ACC112 (cell line): Measurements from ENCODE around the gene CHSY1.
A peak's percentile ranks its signal among the peaks of the same experiment; 100 is the strongest.

Experiments used
- H2AFZ ChIP-seq: fragments of 200-600 bp; sonication (generic); one replicate; pipeline ENCODE4 v1.6.0; 2017; ENCODE audit warnings: antibody characterized with exemption, low read length; ENCODE audit not compliant: unreplicated experiment
- H3K27ac ChIP-seq: fragments of 200-600 bp; sonication (generic); 2 replicates; pipeline ENCODE4 v1.5.1; 2014; ENCODE audit warnings: low read depth, mild to moderate bottlenecking, antibody characterized with exemption, low read length, moderate library complexity
- H3K27me3 ChIP-seq: fragments of 200-600 bp; sonication (generic); 2 replicates; pipeline ENCODE4 v1.6.1; 2014; ENCODE audit warnings: mild to moderate bottlenecking, antibody characterized with exemption, low read length, moderate library complexity, mixed read lengths; ENCODE audit not compliant: insufficient read depth
- H3K36me3 ChIP-seq: fragments of 200-600 bp; sonication (generic); 2 replicates; pipeline ENCODE4 v1.6.1; 2016; ENCODE audit warnings: mild to moderate bottlenecking, antibody characterized with exemption, low read length, moderate library complexity, mixed read lengths; ENCODE audit not compliant: insufficient read depth
- H3K4me1 ChIP-seq: fragments of 200-600 bp; sonication (generic); one replicate; pipeline ENCODE4 v1.6.1; 2016; ENCODE audit warnings: low read length, mixed read lengths; ENCODE audit not compliant: insufficient read depth, unreplicated experiment, control insufficient read depth
- H3K4me3 ChIP-seq: fragments of 200-600 bp; sonication (generic); 2 replicates; pipeline ENCODE4 v1.5.1; 2014; ENCODE audit warnings: mild to moderate bottlenecking, low read depth, low read length
- H3K79me2 ChIP-seq: fragments of 200-600 bp; sonication (generic); one replicate; pipeline ENCODE4 v1.6.0; 2016; ENCODE audit warnings: low read length; ENCODE audit not compliant: control insufficient read depth, unreplicated experiment, insufficient read depth

The CHSY1 gene

GRCh38 chr15:101242160-101242998, 9.5 kb downstream of the CHSY1 start:
- Histone ChIP-seq H3K36me3 (peaks cover 2% of the 10 kb centered on the region; the same call in 1 of the 2 replicates), H3K79me2 (peaks cover 100% of the 10 kb centered on the region), H3K4me1 (peaks cover 58% of the 10 kb centered on the region)

DNA sequence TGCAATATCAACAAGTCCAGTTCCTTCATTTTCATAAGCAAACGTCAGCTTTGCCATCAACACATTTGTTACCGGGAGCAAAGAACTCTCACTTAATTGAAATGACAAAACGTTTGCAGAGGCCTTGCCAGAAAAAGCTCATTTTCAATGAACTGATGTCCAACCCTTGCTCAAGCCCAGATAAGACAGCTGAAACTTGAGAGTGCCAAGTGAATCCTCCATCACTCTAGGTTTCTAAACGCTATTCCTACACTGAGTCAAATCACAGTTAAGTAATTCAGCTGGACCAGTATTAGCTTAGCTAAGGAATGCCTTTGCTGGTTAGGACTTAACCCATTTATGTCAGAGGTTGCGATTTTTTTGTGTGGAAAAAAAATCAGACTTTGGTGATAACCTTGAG, 11.5 kb downstream of the CHSY1 start:
- Histone ChIP-seq H3K4me1 (peaks cover 47% of the 10 kb centered on the region), H3K27ac (no peak overlapping the region), H3K4me3 (0 out of 2 replicates have a peak overlapping the region, but pooled peaks have one; percentile 8), H3K36me3 (peaks cover 4% of the 10 kb centered on the region), H3K79me2 (peaks cover 94% of the 10 kb centered on the region), H3K27me3 (no peaks in the 10 kb centered on the region), H2AFZ (no peak overlapping the region)

More at GRCh38 chr15:101242160-101242998, 9.5 kb downstream of the CHSY1 start:
- Histone ChIP-seq H3K27me3 (no peaks in the 10 kb centered on the region), H2AFZ (no peak overlapping the region), H3K27ac (peak overlapping the region; percentile 68), H3K4me3 (0 out of 2 replicates have a peak overlapping the region, but pooled peaks have one; percentile 13)

DNA sequence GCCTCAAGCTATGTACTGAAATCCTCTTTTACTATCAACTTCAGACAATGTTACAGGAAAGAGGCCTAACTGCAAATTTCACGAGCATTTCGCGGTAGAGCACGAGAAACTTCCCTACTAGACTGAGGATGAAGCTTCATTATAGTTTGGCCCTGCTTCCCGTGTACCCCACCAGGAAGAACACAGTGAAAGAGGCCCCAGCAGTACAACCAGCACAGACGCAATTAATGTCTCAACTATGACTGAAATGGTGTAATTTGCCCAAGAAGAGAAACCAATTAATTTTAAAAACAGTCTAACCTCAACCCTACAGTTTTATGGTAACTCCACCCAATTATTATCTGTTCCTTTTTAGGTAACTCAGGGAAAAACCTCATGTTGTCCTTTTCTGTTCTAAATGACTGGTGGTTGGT, 12.1 kb downstream of the CHSY1 start:
- Histone ChIP-seq H3K27me3 (no peaks in the 10 kb centered on the region), H3K79me2 (peaks cover 94% of the 10 kb centered on the region), H3K4me3 (no peak overlapping the region), H3K27ac (no peak overlapping the region), H3K4me1 (peaks cover 41% of the 10 kb centered on the region), H3K36me3 (peaks cover 8% of the 10 kb centered on the region), H2AFZ (no peak overlapping the region)

DNA sequence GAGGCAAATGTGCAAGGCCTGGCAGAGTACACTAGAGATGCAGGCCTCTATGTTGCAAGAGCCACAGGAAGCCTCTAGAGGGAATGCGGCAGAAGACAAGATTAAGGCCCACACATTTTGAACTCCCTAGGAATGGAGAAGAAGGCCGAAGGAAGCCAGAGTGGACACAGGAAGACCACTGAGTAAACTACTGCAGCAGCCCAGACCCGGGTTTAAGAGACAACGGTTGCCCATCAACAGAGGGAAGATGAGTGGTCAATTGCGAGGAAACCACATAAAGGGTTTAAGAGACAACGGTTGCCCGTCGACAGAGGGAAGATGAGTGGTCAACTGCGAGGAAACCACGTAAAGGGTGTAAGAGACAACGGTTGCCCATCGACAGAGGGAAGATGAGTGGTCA, 14.6 kb downstream of the CHSY1 start:
- H2AFZ ChIP-seq = no peak overlapping the region
- H3K36me3 ChIP-seq = peaks cover 14% of the 10 kb centered on the region
- no peak overlapping the region for H3K4me3 ChIP-seq
- H3K79me2 ChIP-seq = peaks cover 93% of the 10 kb centered on the region
- no peaks in the 10 kb centered on the region for H3K27me3 ChIP-seq
- peaks cover 20% of the 10 kb centered on the region for H3K4me1 ChIP-seq
- no peak overlapping the region for H3K27ac ChIP-seq

DNA sequence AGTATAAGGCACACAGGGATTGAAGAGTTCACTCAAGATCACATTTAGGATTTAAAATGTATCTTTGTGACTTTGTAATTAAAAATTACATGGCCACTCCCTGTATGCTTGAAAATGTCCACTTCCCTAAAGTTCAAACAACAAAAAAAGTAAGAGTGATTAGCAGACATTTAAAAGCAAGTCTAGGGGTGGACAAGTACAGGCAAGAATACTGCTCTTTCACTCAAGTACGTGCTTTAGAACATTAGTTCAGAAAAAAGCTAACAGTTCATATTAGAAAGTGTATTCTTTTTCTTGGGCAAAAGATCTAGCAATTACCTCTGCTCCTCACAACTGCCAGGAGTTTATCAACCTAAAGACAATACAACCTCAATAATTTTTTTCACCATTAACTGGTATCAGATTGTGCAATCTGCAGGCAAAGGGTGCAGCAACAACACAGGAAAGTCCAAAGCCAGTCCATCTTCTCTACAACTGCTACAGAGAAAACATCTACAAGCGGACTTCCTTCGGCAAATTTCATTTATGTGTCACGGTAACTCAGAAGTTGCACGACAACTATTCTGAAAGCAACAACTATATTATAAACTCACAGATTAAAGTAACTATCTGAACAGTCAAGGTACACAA, 18.1 kb downstream of the CHSY1 start:
- H3K4me1 ChIP-seq = no peaks in the 10 kb centered on the region
- peaks cover 34% of the 10 kb centered on the region for H3K36me3 ChIP-seq
- H3K27ac ChIP-seq = no peak overlapping the region
- H3K4me3 ChIP-seq = no peak overlapping the region
- H3K27me3 ChIP-seq = no peaks in the 10 kb centered on the region
- peaks cover 92% of the 10 kb centered on the region for H3K79me2 ChIP-seq
- H2AFZ ChIP-seq = no peak overlapping the region

DNA sequence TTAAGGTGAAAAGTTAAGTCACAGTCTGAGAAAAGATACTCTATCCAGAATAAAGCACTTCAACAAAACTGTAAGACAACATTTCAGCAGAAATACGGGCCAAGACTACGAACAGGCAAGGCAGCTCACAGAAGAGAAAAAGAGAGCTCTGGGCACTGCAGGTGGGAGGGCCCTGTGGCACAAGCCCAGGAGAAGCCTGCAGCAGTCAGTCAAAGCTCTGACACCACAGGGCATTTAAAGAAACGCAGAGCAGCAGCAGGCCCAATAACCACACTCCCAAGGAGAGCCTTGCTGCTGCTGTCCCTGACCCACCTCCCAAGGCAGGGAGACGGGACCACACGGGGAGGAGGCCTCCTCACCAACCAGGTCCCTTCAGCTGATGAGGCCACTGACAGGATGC, 19.2 kb downstream of the CHSY1 start:
- Histone ChIP-seq H3K4me1 (no peaks in the 10 kb centered on the region), H3K27ac (no peak overlapping the region), H3K27me3 (no peaks in the 10 kb centered on the region), H3K36me3 (peaks cover 44% of the 10 kb centered on the region), H3K79me2 (peaks cover 92% of the 10 kb centered on the region), H2AFZ (no peak overlapping the region), H3K4me3 (no peak overlapping the region)

GRCh38 chr15:101228313-101228712, 23.5 kb downstream of the CHSY1 start:
- Histone ChIP-seq H3K27me3 (no peaks in the 10 kb centered on the region), H3K27ac (no peak overlapping the region), H3K36me3 (peaks cover 50% of the 10 kb centered on the region), H3K79me2 (peaks cover 99% of the 10 kb centered on the region), H2AFZ (no peak overlapping the region), H3K4me1 (no peaks in the 10 kb centered on the region), H3K4me3 (no peak overlapping the region)

DNA sequence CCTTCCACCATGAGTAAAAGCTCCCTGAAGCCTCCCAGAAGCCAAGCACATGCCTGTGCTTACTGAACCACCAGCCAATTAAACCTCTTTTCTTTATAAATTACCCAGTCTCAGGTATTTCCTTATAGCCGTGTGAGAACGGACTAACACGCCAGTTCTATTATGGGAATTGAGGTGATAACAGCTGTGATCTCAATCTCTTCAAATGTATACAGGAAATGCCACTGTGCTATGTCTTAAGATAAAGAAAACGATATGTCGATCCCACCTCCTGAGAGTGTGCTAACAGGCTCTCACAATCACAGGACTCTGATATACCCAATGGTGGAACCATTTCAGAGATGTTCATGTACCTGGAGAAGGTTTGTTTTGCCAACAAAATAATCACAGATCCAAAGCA, 26.2 kb downstream of the CHSY1 start:
- Histone ChIP-seq H2AFZ (no peak overlapping the region), H3K79me2 (peaks cover 99% of the 10 kb centered on the region), H3K36me3 (peaks cover 36% of the 10 kb centered on the region)

GRCh38 chr15:101221902-101222301, 29.9 kb downstream of the CHSY1 start:
- H3K4me1 ChIP-seq = no peaks in the 10 kb centered on the region
- no peak overlapping the region for H3K4me3 ChIP-seq
- peaks cover 18% of the 10 kb centered on the region for H3K36me3 ChIP-seq
- no peak overlapping the region for H2AFZ ChIP-seq
- H3K27me3 ChIP-seq = no peaks in the 10 kb centered on the region
- peak overlapping the region; percentile 22; the same call in 1 of the 2 replicates for H3K27ac ChIP-seq
- peaks cover 97% of the 10 kb centered on the region for H3K79me2 ChIP-seq

More for the DNA sequence above, 26.2 kb downstream of the CHSY1 start:
- no peak overlapping the region for H3K27ac ChIP-seq
- no peak overlapping the region for H3K4me3 ChIP-seq
- H3K27me3 ChIP-seq = no peaks in the 10 kb centered on the region
- no peaks in the 10 kb centered on the region for H3K4me1 ChIP-seq

DNA sequence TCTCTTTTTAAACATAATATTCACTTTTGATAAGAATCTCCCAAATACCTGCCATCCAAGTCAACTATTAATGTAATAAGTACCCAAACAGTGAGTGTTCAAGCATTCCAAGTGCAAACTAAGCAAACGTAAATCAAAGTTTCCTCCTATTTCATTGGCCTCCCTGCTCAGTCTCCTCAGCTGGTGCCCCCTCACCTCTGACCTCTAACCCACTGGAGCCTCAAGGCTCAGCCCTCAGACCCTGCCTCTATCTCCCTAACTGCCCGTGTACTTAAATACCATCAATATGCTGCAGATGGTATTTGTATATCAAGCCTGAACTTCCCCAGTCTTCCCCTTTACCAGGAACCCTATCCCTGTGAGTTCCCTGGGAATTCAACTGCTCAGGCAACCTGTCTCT, 31.8 kb downstream of the CHSY1 start:
- Histone ChIP-seq H3K4me1 (no peaks in the 10 kb centered on the region), H3K79me2 (peaks cover 96% of the 10 kb centered on the region), H3K27ac (no peak overlapping the region), H3K36me3 (peaks cover 9% of the 10 kb centered on the region), H3K4me3 (no peak overlapping the region), H3K27me3 (no peaks in the 10 kb centered on the region), H2AFZ (no peak overlapping the region)

- H3K36me3 ChIP-seq = peaks cover 9% of the 10 kb centered on the region
- H3K27me3 ChIP-seq = no peaks in the 10 kb centered on the region
- peaks cover 96% of the 10 kb centered on the region for H3K79me2 ChIP-seq
- no peak overlapping the region for H2AFZ ChIP-seq
- H3K4me3 ChIP-seq = no peak overlapping the region
- no peak overlapping the region for H3K27ac ChIP-seq
- H3K4me1 ChIP-seq = no peaks in the 10 kb centered on the region
Observed at GRCh38 chr15:101219441-101219840, 32.4 kb downstream of the CHSY1 start.
